Measurements from ENCODE around the gene NFYC. TPM values are rescaled to one million over a fixed set of nuclear protein-coding genes. Genes with fewer than 3 reads are reported as not detected.

The NFYC gene
- total RNA-seq, 1 experiment from 2014 or later = 63.3 TPM

- H3K9ac ChIP-seq (ENCODE audit: low read length) = no peak overlapping the region
- intact Hi-C loops (cut with micrococcal nuclease) = no loop called here
- H4K20me1 ChIP-seq (ENCODE audit: insufficient read depth) = no peaks in the 10 kb centered on the region
- no peaks in the 10 kb centered on the region for H3K27me3 ChIP-seq (ENCODE audit: insufficient read depth, low read length)
- H3K4me1 ChIP-seq (ENCODE audit: control insufficient read depth in 1 of 2, insufficient read depth in 2 of 2, low read length in 2 of 2) = peaks cover 0 to 15% of the 10 kb centered on the region in 2 experiments; a peak in 2 of 4 replicates
- ChIA-PET RAD21 (ENCODE audit: low non-redundant PET in 1 of 2, low total read pairs in 2 of 2, uncharacterized antibody in 2 of 2, unreplicated experiment in 2 of 2) (no interaction called here), CTCF (interaction anchor here (1.9 kb wide), 1 partner anchor 15 kb away, joined by 6 read pairs; no protein-coding TSS in a partner anchor), POLR2A (no interaction called here)
- TF ChIP-seq JUND (IDR thresholded peaks at IDR 0.05) = no peak
- no peak for TF ChIP-seq ZFX (IDR thresholded peaks at IDR 0.05)
- no peak for TF ChIP-seq SP1 (IDR thresholded peaks at IDR 0.05; ENCODE audit: low read depth)
- TF ChIP-seq ZNF274 (IDR thresholded peaks at IDR 0.05; ENCODE audit: low read depth, low read length) = no peak
- no peak for TF ChIP-seq POLR2AphosphoS5 (IDR thresholded peaks at IDR 0.05; ENCODE audit: low read depth, low read length)
- TF ChIP-seq REST (IDR thresholded peaks at IDR 0.05; ENCODE audit: low read depth) = no peak
- no peak for TF ChIP-seq EZH2 (IDR thresholded peaks at IDR 0.05)
- no peak for TF ChIP-seq TCF7L2 (IDR thresholded peaks at IDR 0.05; ENCODE audit: borderline replicate concordance, extremely low read depth, insufficient read depth, insufficient read length)
- no peak for TF ChIP-seq EZH2phosphoT487 (IDR thresholded peaks at IDR 0.05; ENCODE audit: borderline replicate concordance)
- TF ChIP-seq CBX3 (IDR thresholded peaks at IDR 0.05; ENCODE audit: low read depth) = no peak
- no peak for TF ChIP-seq ATF3 (IDR thresholded peaks at IDR 0.05)
- no peak for TF ChIP-seq RAD21 (IDR thresholded peaks at IDR 0.05; ENCODE audit: low read depth)
- TF ChIP-seq ZBTB33 (IDR thresholded peaks at IDR 0.05; ENCODE audit: extremely low read depth, insufficient replicate concordance, low read length) = no peak
- TF ChIP-seq ELF1 (IDR thresholded peaks at IDR 0.05; ENCODE audit: borderline replicate concordance, low read depth) = no peak
- TF ChIP-seq POLR2A (IDR thresholded peaks at IDR 0.05; ENCODE audit: borderline replicate concordance, extremely low read depth, insufficient read depth, insufficient read length) = no peak
- TF ChIP-seq MAX (IDR thresholded peaks at IDR 0.05) = no peak
- no peak for TF ChIP-seq YY1 (IDR thresholded peaks at IDR 0.05; ENCODE audit: extremely low read depth, insufficient replicate concordance, low read depth, low read length)
- no peak overlapping the region for H3K4me3 ChIP-seq (replicated peaks in 1 of 2; ENCODE audit: low read depth in 1 of 2, low read length in 2 of 2)
- no TSS peak for BruUV-seq (replicated peaks)
- no peak overlapping the region for H3K27ac ChIP-seq (ENCODE audit: low read depth, low read length)
- H3K36me3 ChIP-seq (ENCODE audit: control insufficient read depth in 1 of 2, insufficient read depth in 2 of 2, low read length in 2 of 2) = no peaks in the 10 kb centered on the region
- DNase-seq (ENCODE audit: low read depth, low spot score) = no peak
- H3K79me2 ChIP-seq (ENCODE audit: insufficient read depth, low read length) = peaks cover 7% of the 10 kb centered on the region; the same call in 1 of the 2 replicates
- no peak overlapping the region for H3K4me2 ChIP-seq (ENCODE audit: low read length)
- no peak overlapping the region for H2AFZ ChIP-seq (ENCODE audit: low read depth, low read length, poor library complexity, severe bottlenecking)
- ATAC-seq = no peak
- H3K9me3 ChIP-seq (ENCODE audit: control insufficient read depth in 1 of 2, insufficient read depth in 1 of 2, low read depth in 1 of 2, low read length in 2 of 2) = no peaks in the 10 kb centered on the region
- H3K9me2 ChIP-seq (ENCODE audit: insufficient read depth) = no peaks in the 10 kb centered on the region
Observed at GRCh38 chr1:40789661-40790430, 98.3 kb downstream of the NFYC start.
